Ectodermal cell (in vitro differentiated cells): Measurements from ENCODE around the gene MANSC4.

Source experiments
- H3K27ac ChIP-seq: 2 replicates; pipeline ENCODE4 v1.7.0; 2013; ENCODE audit warnings: mild to moderate bottlenecking, low read depth, low read length; ENCODE audit not compliant: insufficient read depth, poor library complexity, severe bottlenecking
- H3K27me3 ChIP-seq: 2 replicates; pipeline ENCODE4 v1.7.0; 2013; ENCODE audit warnings: mild to moderate bottlenecking, low read length; ENCODE audit not compliant: insufficient read depth, control insufficient read depth, poor library complexity, severe bottlenecking
- H3K36me3 ChIP-seq: one replicate; pipeline ENCODE4 v1.7.0; 2013; ENCODE audit warnings: low read length; ENCODE audit not compliant: control insufficient read depth, insufficient read depth
- H3K4me1 ChIP-seq: one replicate; pipeline ENCODE4 v1.7.0; 2013; ENCODE audit warnings: low read length; ENCODE audit not compliant: control insufficient read depth, insufficient read depth
- H3K4me3 ChIP-seq: 2 replicates; pipeline ENCODE4 v1.7.0; 2013; ENCODE audit warnings: low read depth, low read length, control low read depth; ENCODE audit not compliant: insufficient read depth
- H3K9me3 ChIP-seq: 2 replicates; pipeline ENCODE4 v1.7.0; 2013; ENCODE audit warnings: mild to moderate bottlenecking, low read length, moderate library complexity; ENCODE audit not compliant: control insufficient read depth
- WGBS, 2 experiments: methylation state at CpG; one replicate each; pipeline ENCODE4 v1.1.7; 2013; ENCODE audit warnings: missing lambda C conversion rate in 2 of 2; 5-methylcytosine and 5-hydroxymethylcytosine counted together

The MANSC4 gene

DNA sequence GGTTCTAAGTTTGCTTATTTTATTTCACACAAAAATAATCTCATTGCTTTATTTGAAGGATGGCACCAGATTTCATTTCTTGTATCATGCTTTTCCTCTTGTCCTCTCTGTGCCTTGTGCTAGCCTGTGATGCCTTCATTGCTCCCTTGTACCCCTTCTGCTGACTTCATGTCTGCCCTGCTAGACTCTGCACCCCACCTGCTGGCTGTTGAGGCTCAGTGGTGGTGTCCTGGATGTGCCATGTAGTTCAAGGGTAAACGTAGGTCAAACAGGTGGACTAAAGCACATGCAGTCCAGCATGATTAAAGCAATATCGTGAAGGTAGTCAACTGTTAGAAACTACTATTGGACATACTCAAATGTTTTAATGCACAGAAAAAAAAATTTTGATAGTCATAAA, 47.8 kb downstream of the MANSC4 start:
- no peaks in the 10 kb centered on the region for H3K4me1 ChIP-seq
- H3K9me3 ChIP-seq = no peaks in the 10 kb centered on the region
- no peaks in the 10 kb centered on the region for H3K36me3 ChIP-seq
- H3K27me3 ChIP-seq = no peaks in the 10 kb centered on the region
- WGBS, 2 experiments = 79 to 97% methylated on average over 2 of the region's 2 CpGs
- H3K4me3 ChIP-seq = no peak overlapping the region
- no peak overlapping the region for H3K27ac ChIP-seq

- no peaks in the 10 kb centered on the region for H3K4me1 ChIP-seq
- no peak overlapping the region for H3K27ac ChIP-seq
- 93 to 95% methylated on average over 4 of the region's 4 CpGs for WGBS, 2 experiments
- H3K9me3 ChIP-seq = no peaks in the 10 kb centered on the region
- no peak overlapping the region for H3K4me3 ChIP-seq
- H3K27me3 ChIP-seq = no peaks in the 10 kb centered on the region
- no peaks in the 10 kb centered on the region for H3K36me3 ChIP-seq
Measured at GRCh38 chr12:27730097-27730588, 49.9 kb downstream of the MANSC4 start.

DNA sequence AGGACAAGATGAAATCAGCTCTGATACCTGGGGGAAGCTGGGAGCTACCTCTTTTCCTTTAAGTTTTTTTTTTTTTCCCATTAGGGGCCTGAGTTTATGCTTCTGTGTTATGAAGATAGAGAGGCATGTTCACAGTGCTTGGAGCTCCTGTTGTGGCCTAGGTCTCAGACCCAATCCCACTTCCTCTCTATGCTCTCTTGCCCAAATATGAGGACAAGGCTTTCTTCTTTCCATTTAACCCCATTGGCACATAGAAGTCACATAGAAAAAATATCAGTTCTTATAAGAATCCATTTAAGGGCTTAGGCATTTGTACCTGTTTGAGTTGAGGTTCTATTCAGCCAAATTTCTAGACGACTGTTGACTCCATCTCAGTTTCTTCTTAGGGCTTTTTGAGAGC, 56.8 kb downstream of the MANSC4 start:
- H3K4me1 ChIP-seq = no peaks in the 10 kb centered on the region
- peaks cover 4% of the 10 kb centered on the region for H3K36me3 ChIP-seq
- 89 to 100% methylated on average over 1 of the region's 1 CpG for WGBS, 2 experiments
- no peak overlapping the region for H3K4me3 ChIP-seq
- no peaks in the 10 kb centered on the region for H3K27me3 ChIP-seq
- H3K9me3 ChIP-seq = no peaks in the 10 kb centered on the region
- no peak overlapping the region for H3K27ac ChIP-seq
